MM.1S (cell line): Measurements from ENCODE around the gene SNN.

Experiments used
- DNase-seq: peaks from one replicate; pipeline ENCODE4 v3.0.0-alpha.2; 2015
- H2AFZ ChIP-seq: fragments of 300-600 bp; sonication (generic); 2 replicates; pipeline ENCODE4 v1.6.0; 2016; ENCODE audit warnings: antibody characterized with exemption, low read length
- H3F3A ChIP-seq: fragments of 300-600 bp; sonication (generic); 2 replicates; pipeline ENCODE4 v1.6.1; 2016; ENCODE audit warnings: mild to moderate bottlenecking, antibody characterized with exemption, low read length, moderate library complexity, mixed read lengths; ENCODE audit not compliant: insufficient read depth
- H3K27ac ChIP-seq: fragments of 300-600 bp; sonication (generic); 2 replicates; pipeline ENCODE4 v1.5.1; 2016; ENCODE audit warnings: mild to moderate bottlenecking, low read length
- H3K27me3 ChIP-seq: fragments of 300-600 bp; sonication (generic); replicated peaks from 2 replicates; pipeline ENCODE4 v1.6.0; 2016; ENCODE audit warnings: low read length; ENCODE audit not compliant: insufficient read depth
- H3K36me3 ChIP-seq: fragments of 300-600 bp; sonication (generic); replicated peaks from 2 replicates; pipeline ENCODE4 v1.6.1; 2016; ENCODE audit warnings: mild to moderate bottlenecking, low read length, mixed read lengths; ENCODE audit not compliant: insufficient read depth
- H3K4me1 ChIP-seq: fragments of 300-600 bp; sonication (generic); 2 replicates; pipeline ENCODE4 v1.6.1; 2016; ENCODE audit warnings: low read length, mixed read lengths
- H3K4me2 ChIP-seq: fragments of 300-600 bp; sonication (generic); 2 replicates; pipeline ENCODE4 v1.6.0; 2016; ENCODE audit warnings: low read depth, low read length
- H3K4me3 ChIP-seq: fragments of 300-600 bp; sonication (generic); 2 replicates; pipeline ENCODE4 v1.5.1; 2016; ENCODE audit warnings: low read length, mixed read lengths
- H3K79me2 ChIP-seq: fragments of 300-600 bp; sonication (generic); 2 replicates; pipeline ENCODE4 v1.6.1; 2016; ENCODE audit warnings: mixed run types, low read length, mixed read lengths
- H3K9ac ChIP-seq: fragments of 300-600 bp; sonication (generic); 2 replicates; pipeline ENCODE4 v1.6.1; 2016; ENCODE audit warnings: low read length, mixed read lengths
- H3K9me2 ChIP-seq: fragments of 300-600 bp; sonication (generic); replicated peaks from 2 replicates; pipeline ENCODE4 v1.6.1; 2016; ENCODE audit warnings: mild to moderate bottlenecking, low read length, mixed read lengths; ENCODE audit not compliant: insufficient read depth
- H3K9me3 ChIP-seq: fragments of 300-600 bp; sonication (generic); replicated peaks from 2 replicates; pipeline ENCODE4 v1.6.1; 2016; ENCODE audit warnings: mild to moderate bottlenecking, low read length, mixed read lengths; ENCODE audit not compliant: insufficient read depth
- H4K20me1 ChIP-seq: fragments of 300-600 bp; sonication (generic); 2 replicates; pipeline ENCODE4 v1.6.1; 2016; ENCODE audit warnings: mild to moderate bottlenecking, low read length, moderate library complexity, mixed read lengths; ENCODE audit not compliant: insufficient read depth
- EZH2 ChIP-seq: fragments of 300-600 bp; sonication (generic); optimal IDR thresholded peaks from 2 replicates; pipeline ENCODE3; 2017; ENCODE audit warnings: low read depth, mild to moderate bottlenecking, antibody characterized with exemption, low read length, mixed read lengths
- EZH2phosphoT487 ChIP-seq: fragments of 300-600 bp; sonication (generic); IDR thresholded peaks from 2 replicates; pipeline ENCODE4 v1.6.1; 2018; ENCODE audit warnings: antibody characterized with exemption, low read length
- TF ChIP-seq, protein P1 (sequence below): fragments of 300-600 bp; sonication (generic); IDR thresholded peaks from 2 replicates; pipeline ENCODE4 v1.5.1; 2016; ENCODE audit warnings: antibody characterized with exemption, low read length, mixed read lengths

Gene SNN

DNA sequence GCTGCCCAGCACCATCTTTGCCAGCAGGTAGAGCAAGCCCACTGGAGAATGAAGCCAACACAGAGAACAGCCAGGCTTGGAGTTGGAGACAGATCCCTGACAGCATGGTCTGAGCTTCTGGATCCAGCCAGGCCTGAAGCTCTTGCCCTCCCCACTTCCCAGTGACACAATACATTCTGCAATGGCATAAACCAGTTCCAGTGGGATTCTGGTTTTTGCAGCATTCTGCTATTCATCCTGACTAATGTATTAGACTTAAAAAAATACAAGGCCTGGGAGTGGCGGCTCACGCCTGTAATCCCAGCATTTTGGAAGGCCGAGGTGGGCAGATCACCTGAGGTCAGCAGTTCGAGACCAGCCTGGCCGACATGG lies 41.0 kb upstream of the SNN start:
- no peak overlapping the region for H3K27ac ChIP-seq
- no peaks in the 10 kb centered on the region for H3K36me3 ChIP-seq
- H3F3A ChIP-seq, result peaks cover 15% of the 10 kb centered on the region
- H3K79me2 ChIP-seq, result no peaks in the 10 kb centered on the region
- H3K9me3 ChIP-seq, result no peaks in the 10 kb centered on the region
- DNase-seq, result no peak
- H3K4me3 ChIP-seq, result no peak overlapping the region
- no peak overlapping the region for H2AFZ ChIP-seq
- H3K4me2 ChIP-seq, result no peak overlapping the region
- no peaks in the 10 kb centered on the region for H3K9me2 ChIP-seq
- H3K4me1 ChIP-seq, result peaks cover 34% of the 10 kb centered on the region
- H3K9ac ChIP-seq, result no peak overlapping the region
- H3K27me3 ChIP-seq, result no peaks in the 10 kb centered on the region
- TF ChIP-seq EZH2, result no peak
- H4K20me1 ChIP-seq, result no peaks in the 10 kb centered on the region

DNA sequence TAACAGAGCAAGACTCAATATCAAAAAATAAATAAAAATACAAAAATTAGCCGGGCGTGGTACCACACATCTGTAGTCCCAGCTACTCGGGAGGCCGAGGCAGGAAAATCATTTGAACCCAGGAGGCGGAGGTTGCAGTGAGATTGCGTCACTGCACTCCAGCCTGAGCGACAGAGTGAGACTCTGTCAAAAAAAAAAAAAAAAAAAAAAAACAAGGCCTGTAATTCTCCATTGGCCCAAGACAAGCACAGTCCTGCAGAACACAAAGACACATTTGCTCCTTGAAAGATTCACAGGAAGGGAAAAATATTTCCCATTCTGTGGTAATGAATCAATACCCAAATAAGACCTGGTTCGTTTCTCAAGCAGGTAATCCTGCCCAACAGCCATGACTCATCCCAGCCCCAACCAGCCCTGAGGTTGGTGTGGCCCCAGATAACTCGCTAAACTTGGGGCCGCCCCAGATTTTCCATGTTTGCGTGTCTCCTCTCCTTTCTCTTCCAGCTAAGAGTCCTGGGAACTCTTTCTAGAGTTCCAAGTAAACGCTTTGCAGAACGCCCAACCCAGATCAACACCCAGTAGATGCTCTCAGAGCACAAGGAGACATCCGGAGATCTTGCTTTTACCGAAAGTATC lies 40.3 kb upstream of the SNN start:
- Histone ChIP-seq H3K9ac (no peak overlapping the region), H3F3A (peaks cover 11% of the 10 kb centered on the region; the same call in 1 of the 2 replicates), H4K20me1 (no peaks in the 10 kb centered on the region), H3K36me3 (no peaks in the 10 kb centered on the region), H2AFZ (no peak overlapping the region), H3K27me3 (no peaks in the 10 kb centered on the region), H3K4me2 (no peak overlapping the region), H3K9me2 (no peaks in the 10 kb centered on the region), H3K4me3 (no peak overlapping the region), H3K4me1 (peaks cover 31% of the 10 kb centered on the region), H3K9me3 (no peaks in the 10 kb centered on the region), H3K27ac (no peak overlapping the region), H3K79me2 (no peaks in the 10 kb centered on the region)
- no peak for DNase-seq
- TF ChIP-seq EZH2, result no peak

DNA sequence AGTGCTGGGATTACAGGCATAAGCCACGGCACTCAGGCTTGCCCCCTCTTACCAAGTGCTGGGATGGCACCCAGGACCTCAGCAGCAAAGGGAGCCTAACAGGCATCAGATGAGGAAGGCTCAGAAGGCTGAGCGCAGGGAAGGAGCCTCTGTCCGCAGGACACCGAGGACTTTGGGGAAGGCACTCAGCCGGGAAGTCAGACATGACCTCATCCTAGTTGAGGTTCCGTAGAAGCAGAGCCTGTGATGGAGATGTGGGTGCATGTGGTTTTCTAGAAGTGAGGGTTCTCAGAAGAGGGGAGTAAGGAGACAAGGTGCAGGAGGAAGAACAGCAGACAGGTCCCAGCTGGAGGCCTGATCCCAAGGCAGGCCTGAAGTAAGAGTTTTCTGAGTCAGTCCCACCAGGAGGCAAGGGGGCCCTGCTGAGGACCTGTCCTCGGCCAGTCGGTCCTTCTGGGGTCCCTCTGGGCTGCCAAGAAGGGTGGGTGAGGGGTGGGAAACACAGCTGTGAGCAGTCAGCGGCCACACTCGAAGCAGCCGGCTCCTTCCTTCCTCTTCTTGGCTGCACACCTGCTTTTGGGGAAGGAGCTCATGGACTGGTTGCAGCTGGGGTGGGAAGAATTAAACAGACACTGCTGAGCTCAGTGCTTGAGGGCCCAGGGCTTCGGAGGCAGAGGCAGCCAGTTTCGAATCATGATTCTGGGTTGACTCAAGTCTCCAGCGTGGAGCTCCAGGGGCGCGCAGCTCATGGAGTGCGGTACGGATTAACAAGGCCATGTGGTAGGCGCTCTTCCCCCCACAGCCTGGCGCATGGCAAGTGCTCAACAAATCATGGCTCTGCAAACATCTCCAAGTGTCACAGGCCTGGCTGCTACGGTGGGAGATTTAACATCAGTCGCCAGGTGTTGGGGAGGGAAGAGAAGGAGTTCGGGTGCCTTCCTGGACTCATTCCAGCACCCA lies 38.9 kb upstream of the SNN start:
- Histone ChIP-seq H3K9me2 (no peaks in the 10 kb centered on the region), H3K36me3 (no peaks in the 10 kb centered on the region), H3F3A (peaks cover 7% of the 10 kb centered on the region; the same call in 1 of the 2 replicates), H3K27me3 (no peaks in the 10 kb centered on the region), H3K4me2 (no peak overlapping the region), H3K4me3 (no peak overlapping the region), H3K79me2 (no peaks in the 10 kb centered on the region), H2AFZ (peak overlapping the region; percentile 1; the same call in 1 of the 2 replicates), H3K27ac (peak overlapping the region; percentile 24; the same call in 1 of the 2 replicates), H4K20me1 (no peaks in the 10 kb centered on the region), H3K4me1 (peaks cover 26% of the 10 kb centered on the region), H3K9me3 (no peaks in the 10 kb centered on the region), H3K9ac (no peak overlapping the region)
- TF ChIP-seq EZH2 (no peak), EZH2phosphoT487 (no peak)
- TF ChIP-seq, protein P1, sequence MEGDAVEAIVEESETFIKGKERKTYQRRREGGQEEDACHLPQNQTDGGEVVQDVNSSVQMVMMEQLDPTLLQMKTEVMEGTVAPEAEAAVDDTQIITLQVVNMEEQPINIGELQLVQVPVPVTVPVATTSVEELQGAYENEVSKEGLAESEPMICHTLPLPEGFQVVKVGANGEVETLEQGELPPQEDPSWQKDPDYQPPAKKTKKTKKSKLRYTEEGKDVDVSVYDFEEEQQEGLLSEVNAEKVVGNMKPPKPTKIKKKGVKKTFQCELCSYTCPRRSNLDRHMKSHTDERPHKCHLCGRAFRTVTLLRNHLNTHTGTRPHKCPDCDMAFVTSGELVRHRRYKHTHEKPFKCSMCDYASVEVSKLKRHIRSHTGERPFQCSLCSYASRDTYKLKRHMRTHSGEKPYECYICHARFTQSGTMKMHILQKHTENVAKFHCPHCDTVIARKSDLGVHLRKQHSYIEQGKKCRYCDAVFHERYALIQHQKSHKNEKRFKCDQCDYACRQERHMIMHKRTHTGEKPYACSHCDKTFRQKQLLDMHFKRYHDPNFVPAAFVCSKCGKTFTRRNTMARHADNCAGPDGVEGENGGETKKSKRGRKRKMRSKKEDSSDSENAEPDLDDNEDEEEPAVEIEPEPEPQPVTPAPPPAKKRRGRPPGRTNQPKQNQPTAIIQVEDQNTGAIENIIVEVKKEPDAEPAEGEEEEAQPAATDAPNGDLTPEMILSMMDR, result no peak
- peak; percentile 12 for DNase-seq

DNA sequence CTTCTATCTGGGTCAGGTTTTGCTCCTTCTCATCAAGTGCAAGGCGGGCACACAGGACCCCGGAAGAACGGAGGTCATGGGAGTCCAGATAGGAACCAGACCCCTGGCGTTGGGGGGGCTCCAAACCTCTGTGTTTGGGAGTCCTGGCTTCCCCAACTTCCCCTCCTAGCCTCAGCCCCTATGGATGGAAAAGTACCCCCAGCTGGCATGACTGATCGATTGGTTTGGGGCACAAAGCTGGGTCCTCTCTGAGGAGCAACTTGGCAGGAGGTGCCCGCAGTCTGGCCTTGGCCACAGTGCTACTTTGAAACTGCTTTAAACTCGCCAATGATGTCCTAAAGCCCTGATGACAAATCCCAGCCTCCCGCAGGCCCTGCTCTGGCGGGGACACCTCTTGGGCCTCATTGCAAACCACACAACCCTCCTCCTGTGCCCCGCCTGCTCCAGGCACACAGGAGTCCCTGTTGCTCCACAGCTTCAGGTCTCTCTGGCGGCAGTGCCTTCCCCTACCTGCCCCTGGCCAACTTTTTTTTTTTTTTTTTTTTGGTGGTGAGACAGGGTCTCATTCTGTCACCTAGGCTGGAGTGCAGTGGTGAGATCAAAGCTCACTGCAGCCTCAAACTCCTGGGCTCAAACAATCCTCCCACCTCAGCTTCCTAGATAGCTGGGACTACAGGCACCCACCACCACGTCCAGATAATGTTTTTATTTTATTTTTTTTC lies 38.0 kb upstream of the SNN start:
- H3K9me3 ChIP-seq, result no peaks in the 10 kb centered on the region
- H3K4me1 ChIP-seq, result peaks cover 18% of the 10 kb centered on the region
- no peak overlapping the region for H3K4me3 ChIP-seq
- no peak overlapping the region for H3K27ac ChIP-seq
- H3K4me2 ChIP-seq, result no peak overlapping the region
- no peaks in the 10 kb centered on the region for H3F3A ChIP-seq
- H4K20me1 ChIP-seq, result no peaks in the 10 kb centered on the region
- H3K9ac ChIP-seq, result no peak overlapping the region
- H3K9me2 ChIP-seq, result no peaks in the 10 kb centered on the region
- H3K79me2 ChIP-seq, result no peaks in the 10 kb centered on the region
- no peak overlapping the region for H2AFZ ChIP-seq
- H3K27me3 ChIP-seq, result no peaks in the 10 kb centered on the region
- H3K36me3 ChIP-seq, result no peaks in the 10 kb centered on the region
- DNase-seq, result no peak
- no peak for TF ChIP-seq EZH2phosphoT487
- TF ChIP-seq, protein P1, result no peak
- TF ChIP-seq EZH2, result no peak
